H1 (cell line): ENCODE data around the gene CFAP100. TPM values are rescaled to one million over a fixed set of nuclear protein-coding genes. Genes with fewer than 3 reads are reported as not detected.

ENCODE experiments used
- RBBP5 ChIP-seq: IDR thresholded peaks from 2 replicates; pipeline ENCODE4 v1.7.1; 2012; ENCODE audit warnings: low read depth, mild to moderate bottlenecking, inconsistent platforms, low read length, moderate library complexity, borderline replicate concordance
- polyA plus RNA-seq, 7 experiments: library from polyadenylated mRNA; depleted of rRNA in 3 of 7; stranded (reverse) in 5 of 7; unstranded in 2 of 7; fragments of >200 nt in 5 of 7; fragments of 200-250 nt in 2 of 7; gene quantifications; 1 replicate in 5 of 7; 2 replicates in 1 of 7; 4 replicates in 1 of 7; pipeline versions ENCODE4 v1.2.1 to v1.2.3, GENCODE V29; 2011 to 2013; ENCODE audit warnings: missing spikeins in 2 of 7, mixed read lengths in 2 of 7
- total RNA-seq: library from RNA; stranded (reverse); fragmentation: NEBNext Ultra II Directional; extraction: Animal tissue kit (Norgen Biotek cat#: 25700); gene quantifications from 2 replicates; pipeline ENCODE4 v1.2.1, GENCODE V29; 2021

CFAP100 gene
- total and polyA plus RNA-seq, 2 of the 8 experiments (the other 6 are each of a cell fraction or from before 2014, with no cell fraction given) = 0.17 TPM; not detected in 1

- no peak for TF ChIP-seq RBBP5
Observed at GRCh38 chr3:126436826-126437717, 42.4 kb downstream of the CFAP100 start (continued).
